NCI-H446 treated with DMSO at 0.1 percent for 48 hours (cell line): ENCODE data around the gene RND3.

Experiments used
- DNase-seq: peaks from one replicate; lab custom pipeline; 2025; lab: John Stamatoyannopoulos, UW

RND3 gene

DNA sequence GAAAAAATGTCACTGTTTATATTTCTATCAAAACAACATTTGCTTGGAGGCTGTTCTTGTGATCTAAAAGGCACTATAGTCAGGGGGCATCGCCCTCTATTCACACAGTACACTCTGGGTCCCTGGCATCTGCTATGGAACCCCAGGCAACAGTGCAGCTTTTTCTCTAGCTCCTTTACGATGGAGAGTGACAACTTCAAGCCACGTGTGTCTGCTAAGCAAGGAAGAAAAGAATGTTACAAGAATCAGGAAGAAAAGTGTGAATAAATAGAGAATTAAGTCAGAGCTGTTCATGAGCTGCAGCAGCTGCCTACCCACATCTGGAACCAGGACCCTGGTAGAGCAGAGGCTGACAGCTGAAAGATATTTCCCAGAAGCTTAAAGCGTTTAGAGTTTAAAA is 11.2 kb downstream of the RND3 start:
- DNase-seq = no peak

DNA sequence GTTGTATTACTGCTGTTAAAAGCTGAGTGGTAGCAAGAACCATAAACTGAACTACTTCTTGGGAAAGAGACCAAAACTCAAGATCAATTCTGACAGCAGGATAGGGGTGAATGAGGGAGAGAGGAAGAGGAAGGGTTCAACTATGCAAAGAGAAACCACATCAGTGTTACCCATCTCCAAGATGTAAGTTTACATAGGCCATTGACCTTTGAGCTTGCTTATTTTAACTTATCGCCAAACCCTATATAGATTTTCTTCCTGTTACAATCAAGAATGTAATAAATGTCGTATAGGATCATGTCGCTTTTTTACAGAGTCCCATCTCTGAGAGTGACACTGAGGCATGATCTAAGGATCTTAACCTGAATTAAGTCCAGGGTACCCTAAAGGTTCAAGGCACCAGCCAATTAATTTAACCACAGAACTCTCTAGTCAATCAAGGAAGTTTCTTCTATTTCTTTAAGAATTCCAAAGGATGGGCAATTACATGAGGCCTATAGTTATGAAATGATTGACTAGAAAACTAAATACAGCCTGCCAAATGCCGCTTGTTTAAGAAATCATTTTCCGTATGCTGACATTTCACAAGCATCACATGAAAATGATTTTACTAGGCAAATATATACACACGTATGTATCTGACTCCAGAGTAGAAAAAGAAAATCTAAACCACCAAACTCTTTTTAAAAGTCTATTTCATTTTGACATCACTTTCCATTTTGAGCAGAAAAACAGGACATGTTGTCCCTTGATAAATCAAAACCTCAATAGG is 11.8 kb downstream of the RND3 start:
- DNase-seq = no peak

DNA sequence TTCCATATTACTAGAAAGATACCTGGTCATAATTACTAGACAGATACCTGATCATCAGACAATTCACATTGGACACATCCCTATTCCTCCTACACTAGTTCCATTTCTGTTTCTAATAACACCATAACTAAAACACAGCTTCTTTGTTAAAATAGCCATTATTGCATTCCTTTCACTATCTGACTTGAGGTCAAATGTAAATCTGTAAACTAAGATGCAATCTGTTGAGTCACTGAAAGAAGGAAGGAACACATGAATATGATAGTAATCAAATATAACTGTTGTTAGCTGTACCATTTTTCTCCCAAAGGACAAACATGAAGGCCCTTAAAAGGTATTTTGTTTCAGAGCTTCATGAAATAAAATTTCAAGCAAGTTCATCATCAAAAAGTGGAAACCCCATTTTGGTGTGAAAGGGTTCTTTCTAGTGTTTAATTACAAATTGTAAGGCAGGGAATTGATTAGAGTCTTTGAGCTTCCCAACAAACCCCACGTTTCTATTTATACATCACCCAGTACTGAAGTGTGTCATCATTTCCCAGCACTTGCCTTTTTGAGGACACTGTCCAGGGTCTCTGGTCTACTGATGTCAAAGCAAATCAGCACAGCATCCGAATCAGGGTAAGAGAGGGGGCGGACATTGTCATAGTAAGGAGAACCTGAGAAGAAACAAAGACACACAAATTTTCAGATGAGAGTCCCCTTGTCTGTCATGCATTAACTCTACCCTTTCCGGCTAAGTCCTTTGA is 13.0 kb downstream of the RND3 start:
- DNase-seq = no peak

DNA sequence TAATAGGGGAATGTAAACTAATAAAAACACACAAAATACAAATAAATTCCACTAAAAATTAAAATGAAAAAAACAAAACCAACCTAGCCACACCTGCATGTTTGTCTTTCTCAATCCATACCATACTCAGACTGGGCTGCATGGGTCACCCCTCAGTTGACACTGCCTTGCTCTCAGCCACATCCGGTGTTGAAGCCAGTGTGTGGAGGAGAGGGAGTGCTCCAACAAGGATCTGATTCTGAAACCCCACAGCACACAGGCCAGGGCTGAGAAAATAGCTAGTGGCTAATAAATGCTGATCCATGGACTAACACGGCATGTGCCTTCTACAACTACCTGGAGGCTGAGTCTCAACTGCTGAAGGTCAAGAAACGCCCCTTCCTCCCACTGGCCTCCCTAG is 13.7 kb downstream of the RND3 start:
- no peak for DNase-seq

- no peak for DNase-seq
Measured at GRCh38 chr2:150472511-150472899, 15.0 kb downstream of the RND3 start.

- no peak for DNase-seq
Measured at GRCh38 chr2:150471813-150472510, 15.5 kb downstream of the RND3 start.

DNA sequence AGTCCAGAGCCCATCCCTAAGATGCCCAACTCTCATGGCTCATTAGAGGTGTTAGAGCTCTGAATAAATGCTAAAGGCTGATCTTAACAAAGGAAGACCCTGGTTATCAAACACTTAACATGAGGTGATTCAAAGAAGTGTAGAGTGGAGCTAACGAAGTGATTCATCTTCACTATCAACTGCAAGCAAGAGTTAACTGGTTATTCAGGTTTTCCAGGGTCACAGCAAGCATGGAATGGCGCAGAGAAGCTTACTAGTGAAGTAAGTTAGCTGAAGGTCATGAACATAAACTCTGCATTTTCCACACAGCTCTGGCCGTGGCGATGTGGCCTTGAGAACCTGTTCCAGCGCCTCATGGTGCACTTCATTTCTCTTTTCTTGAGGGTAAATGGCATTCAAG is 17.0 kb downstream of the RND3 start:
- DNase-seq = no peak

DNA sequence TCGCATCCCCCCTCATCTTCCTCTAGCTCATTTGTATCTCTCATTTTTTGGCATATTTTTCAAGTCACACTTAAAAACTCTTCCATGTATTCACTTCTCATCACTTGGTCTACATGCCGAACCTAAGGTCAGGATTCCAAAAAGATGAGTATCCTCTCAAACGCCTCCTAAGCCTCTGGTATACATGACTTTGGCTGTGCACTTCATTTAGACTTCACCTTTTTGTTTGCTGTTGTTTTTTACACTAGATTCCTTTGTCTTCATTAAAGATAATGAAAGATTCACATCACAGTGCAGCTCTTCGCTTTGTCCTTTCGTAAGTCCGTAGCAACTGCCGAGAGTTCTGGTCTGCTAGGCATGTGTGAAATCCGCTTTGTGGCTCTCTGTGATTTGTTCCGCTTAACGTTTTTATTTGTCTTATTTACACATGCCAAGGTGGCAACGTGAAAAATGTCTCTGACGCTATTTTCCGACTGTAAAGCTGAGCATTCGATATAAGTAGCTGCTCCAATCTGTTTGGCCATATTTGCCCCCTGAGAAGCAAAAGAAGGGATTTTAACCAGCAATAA is 17.7 kb downstream of the RND3 start:
- DNase-seq = no peak

GRCh38 chr2:150468350-150468960 is 19.0 kb downstream of the RND3 start:
- DNase-seq = no peak

GRCh38 chr2:150467621-150467963 is 19.9 kb downstream of the RND3 start:
- DNase-seq = no peak

GRCh38 chr2:150466741-150467620 is 20.5 kb downstream of the RND3 start:
- DNase-seq = no peak

GRCh38 chr2:150465703-150466569 is 21.5 kb downstream of the RND3 start:
- no peak for DNase-seq

DNA sequence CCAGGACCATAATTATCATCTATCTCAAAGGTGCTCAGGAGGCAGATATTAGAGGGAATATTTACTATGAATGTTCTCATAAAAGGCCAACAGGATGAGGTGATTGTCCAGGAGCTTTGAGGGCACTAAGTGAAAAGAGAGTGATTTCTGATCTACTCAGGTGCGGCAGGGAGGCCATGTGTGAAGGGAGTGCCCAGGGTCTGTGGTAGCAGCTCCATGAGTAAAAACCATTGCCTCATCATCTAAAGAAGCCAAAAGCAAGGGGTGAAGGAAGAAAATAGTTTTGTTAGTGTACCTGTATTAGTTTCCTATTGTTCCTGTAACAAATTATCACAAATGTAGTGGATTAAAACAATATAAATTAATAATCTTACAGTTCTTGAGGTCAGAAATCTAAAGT is 22.5 kb downstream of the RND3 start:
- no peak for DNase-seq

DNA sequence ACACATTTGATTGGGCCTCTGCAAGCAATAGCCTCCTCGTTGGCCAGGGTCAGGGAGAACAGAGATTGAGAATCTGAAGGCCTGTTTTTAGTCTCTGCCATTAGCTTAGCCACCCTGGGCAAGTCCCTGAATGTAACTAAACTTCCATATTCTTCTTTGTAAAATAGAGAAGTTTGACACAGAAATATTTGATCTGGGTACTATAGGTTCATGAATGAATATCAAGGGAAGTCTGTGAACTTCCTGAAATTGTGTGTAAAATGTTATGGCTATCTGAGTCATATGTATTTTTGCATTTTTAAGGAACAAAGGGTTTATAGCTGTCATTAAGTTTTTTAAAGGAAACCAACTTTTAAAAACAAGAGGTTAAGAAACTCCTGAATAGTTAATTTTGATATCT is 23.2 kb downstream of the RND3 start:
- no peak for DNase-seq

DNA sequence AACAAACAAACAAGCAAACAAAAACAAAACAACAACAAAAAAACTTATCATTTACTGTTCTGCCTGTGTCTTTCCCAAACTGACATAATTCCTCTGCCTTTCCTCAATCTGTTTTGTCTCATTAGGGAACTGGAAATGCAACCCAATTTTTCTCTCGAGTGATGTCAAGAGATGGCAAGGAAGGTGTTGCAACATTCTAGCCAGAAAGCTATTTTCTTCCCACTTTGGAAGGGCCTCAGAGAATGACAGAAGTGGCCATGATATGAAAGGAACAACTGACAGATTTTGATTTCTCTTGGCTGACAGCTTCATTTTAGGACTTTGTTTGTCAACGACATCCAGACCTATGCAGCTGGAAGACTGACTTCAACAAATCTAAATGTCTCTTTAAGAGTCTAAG is 24.7 kb downstream of the RND3 start:
- DNase-seq = no peak

DNA sequence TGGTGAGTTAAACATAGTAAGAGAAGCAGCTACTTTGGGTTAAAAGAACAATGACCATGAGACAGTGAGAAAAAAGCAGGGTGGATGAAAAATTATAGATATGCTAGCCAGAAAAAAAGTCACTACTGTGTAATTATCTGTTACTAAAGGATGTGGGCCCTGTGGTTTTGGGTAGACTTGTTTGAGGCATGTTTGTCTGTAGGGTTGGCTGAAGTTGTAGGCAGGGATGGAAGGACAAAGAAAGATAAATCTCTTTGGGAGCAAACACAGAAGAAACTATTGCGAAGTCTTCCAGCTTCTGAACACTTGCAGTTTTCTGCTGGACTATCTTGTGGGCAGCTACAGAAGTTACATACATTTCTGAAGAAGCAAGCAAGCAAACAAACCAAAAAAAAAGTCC is 28.2 kb downstream of the RND3 start:
- no peak for DNase-seq

DNA sequence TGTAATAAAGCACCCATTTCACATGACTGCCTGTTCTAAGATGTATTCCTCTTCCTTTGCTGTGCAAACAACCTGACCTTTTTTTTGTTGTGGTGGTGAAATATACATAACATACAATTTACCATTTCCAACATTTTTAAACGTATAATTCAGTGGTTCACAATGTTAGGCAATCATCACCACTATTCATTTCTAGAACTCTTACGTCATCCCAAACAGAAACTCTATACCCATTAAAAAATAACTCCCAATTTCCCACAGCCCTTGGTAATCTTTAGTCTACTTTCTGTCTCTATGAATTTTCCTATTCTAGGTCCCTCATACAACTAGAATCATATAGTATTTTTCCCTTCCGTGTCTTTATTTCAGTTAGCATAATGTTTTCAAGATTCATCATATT is 36.7 kb downstream of the RND3 start:
- no peak for DNase-seq

GRCh38 chr2:150449856-150450255 is 37.6 kb downstream of the RND3 start:
- no peak for DNase-seq

DNA sequence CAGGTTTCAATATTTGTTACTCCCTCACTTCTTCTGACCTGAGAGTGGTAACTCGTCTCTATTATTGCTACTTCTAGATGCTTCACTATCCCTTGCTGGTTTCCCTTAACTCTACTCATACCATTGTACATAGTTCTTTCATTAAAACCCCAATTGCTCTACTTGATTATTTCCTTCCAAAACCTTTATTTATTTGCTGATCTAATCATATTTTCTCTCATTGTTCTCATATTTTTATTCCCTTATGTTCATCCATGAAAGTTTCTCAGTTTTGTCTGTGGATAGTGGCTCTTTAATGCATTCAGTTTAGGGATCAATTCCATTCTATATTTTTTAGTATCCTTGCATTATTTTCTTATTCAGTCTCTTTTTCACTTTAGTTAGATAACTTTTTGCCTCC is 42.1 kb downstream of the RND3 start:
- no peak for DNase-seq

GRCh38 chr2:150442484-150442883 is 45.0 kb downstream of the RND3 start:
- no peak for DNase-seq
